PC-3 (cell line): ENCODE results near the gene GLI3. TPM values are rescaled to one million over a fixed set of nuclear protein-coding genes. Genes with fewer than 3 reads are reported as not detected.

Experiments
- ATAC-seq: fragments of 200-7000 bp; cut with Tn5 transposase; 2 replicates; pipeline ENCODE4 v1.9.1; 2020; ENCODE audit warnings: mild to moderate bottlenecking, moderate library complexity
- BruUV-seq: library from RNA; stranded (reverse); fragments of 400-500 nt; replicated peaks from 2 replicates; lab custom pipeline; 2021; lab: Mats Ljungman, UMichigan
- CTCF ChIA-PET: fragments of 300-600 bp; sonication (Branson Sonifier 250); formaldehyde crosslinking; loops from one replicate; lab custom pipeline; 2022; ENCODE audit warnings: antibody characterized with exemption; lab: Charles Lee
- POLR2A ChIA-PET: fragments of 300-600 bp; sonication (Branson Sonifier 250); formaldehyde crosslinking; loops from one replicate; lab custom pipeline; 2022; ENCODE audit warnings: antibody characterized with exemption; ENCODE audit not compliant: unreplicated experiment; lab: Charles Lee
- DNase-seq: peaks from one replicate; pipeline ENCODE4 v3.0.0-alpha.2; 2015
- H2AFZ ChIP-seq: fragments of 300-600 bp; sonication (generic); 2 replicates; pipeline ENCODE4 v1.6.0; 2016; ENCODE audit warnings: antibody characterized with exemption, low read length
- H3F3A ChIP-seq: fragments of 300-600 bp; sonication (generic); one replicate; pipeline ENCODE4 v1.6.0; 2017; ENCODE audit warnings: antibody characterized with exemption, low read length, control low read depth, mild to moderate bottlenecking; ENCODE audit not compliant: unreplicated experiment
- H3K27ac ChIP-seq: fragments of 300-600 bp; sonication (generic); 2 replicates; pipeline ENCODE4 v1.5.1; 2016; ENCODE audit warnings: mild to moderate bottlenecking, low read length
- H3K27me3 ChIP-seq: fragments of 300-600 bp; sonication (generic); 2 replicates; pipeline ENCODE4 v1.6.1; 2016; ENCODE audit warnings: low read length, mixed read lengths
- H3K36me3 ChIP-seq: fragments of 300-600 bp; sonication (generic); 2 replicates; pipeline ENCODE4 v1.6.1; 2016; ENCODE audit warnings: low read depth, mixed run types, low read length, mixed read lengths
- H3K4me1 ChIP-seq: fragments of 300-600 bp; sonication (generic); 2 replicates; pipeline ENCODE4 v1.5.1; 2016; ENCODE audit warnings: low read length; ENCODE audit not compliant: insufficient read depth
- H3K4me2 ChIP-seq: fragments of 300-600 bp; sonication (generic); 2 replicates; pipeline ENCODE4 v1.6.0; 2016; ENCODE audit warnings: low read length
- H3K4me3 ChIP-seq: fragments of 300-600 bp; sonication (generic); 2 replicates; pipeline ENCODE4 v1.5.1; 2016; ENCODE audit warnings: mild to moderate bottlenecking, low read length, mixed read lengths
- H3K79me2 ChIP-seq: fragments of 300-600 bp; sonication (generic); 2 replicates; pipeline ENCODE4 v1.6.1; 2017; ENCODE audit warnings: low read length, mixed read lengths
- H3K9ac ChIP-seq: fragments of 300-600 bp; sonication (generic); 2 replicates; pipeline ENCODE4 v1.6.0; 2016; ENCODE audit warnings: mild to moderate bottlenecking, low read length
- H3K9me2 ChIP-seq: fragments of 300-600 bp; sonication (generic); replicated peaks from 2 replicates; pipeline ENCODE4 v1.6.1; 2016; ENCODE audit warnings: mixed run types, low read length, mixed read lengths
- H3K9me3 ChIP-seq: fragments of 300-600 bp; sonication (generic); 2 replicates; pipeline ENCODE4 v1.6.1; 2016; ENCODE audit warnings: low read length, mixed read lengths
- H4K20me1 ChIP-seq: fragments of 300-600 bp; sonication (generic); 2 replicates; pipeline ENCODE4 v1.6.1; 2016; ENCODE audit warnings: low read length, mixed read lengths
- CTCF ChIP-seq: fragments of 300-600 bp; sonication (generic); conservative IDR thresholded peaks from 2 replicates; pipeline ENCODE4 v1.5.1; 2017; ENCODE audit warnings: antibody characterized with exemption, low read depth, mild to moderate bottlenecking, low read length
- EZH2 ChIP-seq: fragments of 300-600 bp; sonication (generic); IDR thresholded peaks from one replicate; pipeline ENCODE4 v1.6.1; 2017; ENCODE audit warnings: antibody characterized with exemption, mild to moderate bottlenecking, low read length; ENCODE audit not compliant: unreplicated experiment
- EZH2phosphoT487 ChIP-seq: fragments of 300-600 bp; sonication (generic); IDR thresholded peaks from 2 replicates; pipeline ENCODE4 v1.6.1; 2018; ENCODE audit warnings: mild to moderate bottlenecking, antibody characterized with exemption, low read length, borderline replicate concordance
- intact Hi-C: fragments of 100-400 bp; cut with micrococcal nuclease; formaldehyde crosslinking; loops from 2 replicates; pipeline ENCODE4 v1.9.0; 2023
- total RNA-seq: library from RNA; depleted of rRNA; stranded (reverse); fragments of >200 nt; gene quantifications from 2 replicates; pipeline ENCODE4 v1.2.3, GENCODE V29; 2014

GLI3 gene
- total RNA-seq, 1 experiment from 2014 or later, result 3.5 TPM

GRCh38 chr7:41912851-41913567, 324.0 kb downstream of the GLI3 start:
- Histone ChIP-seq H3K9me3 (no peaks in the 10 kb centered on the region), H3K27ac (peak overlapping the region; percentile 68), H3K79me2 (no peaks in the 10 kb centered on the region), H3F3A (peaks cover 6% of the 10 kb centered on the region), H3K4me1 (peaks cover 41% of the 10 kb centered on the region), H3K9ac (no peak overlapping the region), H3K4me3 (no peak overlapping the region), H4K20me1 (no peaks in the 10 kb centered on the region), H3K4me2 (no peak overlapping the region), H3K36me3 (no peaks in the 10 kb centered on the region), H3K27me3 (no peaks in the 10 kb centered on the region), H3K9me2 (no peaks in the 10 kb centered on the region), H2AFZ (no peak overlapping the region)
- ATAC-seq (no peak), DNase-seq (peak; percentile 22)
- no peak for TF ChIP-seq CTCF
- TF ChIP-seq EZH2, result no peak
- no peak for TF ChIP-seq EZH2phosphoT487
- CTCF ChIA-PET, result no interaction called here
- intact Hi-C loops, result no loop called here
- POLR2A ChIA-PET, result no interaction called here
- BruUV-seq, result no TSS peak

GRCh38 chr7:41912426-41912825, 324.6 kb downstream of the GLI3 start:
- no peaks in the 10 kb centered on the region for H3K79me2 ChIP-seq
- H3K36me3 ChIP-seq, result no peaks in the 10 kb centered on the region
- no peaks in the 10 kb centered on the region for H3K27me3 ChIP-seq
- no peaks in the 10 kb centered on the region for H3K9me2 ChIP-seq
- H3K4me3 ChIP-seq, result no peak overlapping the region
- peak overlapping the region; percentile 68 for H3K27ac ChIP-seq
- H3K9me3 ChIP-seq, result no peaks in the 10 kb centered on the region
- H3K4me2 ChIP-seq, result 0 out of 2 replicates have a peak overlapping the region, but pooled peaks have one; percentile 28
- H3K4me1 ChIP-seq, result peaks cover 41% of the 10 kb centered on the region
- H4K20me1 ChIP-seq, result no peaks in the 10 kb centered on the region
- BruUV-seq, result no TSS peak
- ChIA-PET POLR2A (no interaction called here), CTCF (no interaction called here)
- DNase-seq (no peak), ATAC-seq (no peak)
- H2AFZ ChIP-seq, result 0 out of 2 replicates have a peak overlapping the region, but pooled peaks have one; percentile 18
- peaks cover 6% of the 10 kb centered on the region for H3F3A ChIP-seq
- intact Hi-C loops, result no loop called here
- TF ChIP-seq EZH2, result no peak
- no peak for TF ChIP-seq CTCF
- no peak for TF ChIP-seq EZH2phosphoT487
- H3K9ac ChIP-seq, result peak overlapping the region; percentile 6; the same call in 1 of the 2 replicates

GRCh38 chr7:41911792-41912191, 325.2 kb downstream of the GLI3 start:
- H3K36me3 ChIP-seq, result no peaks in the 10 kb centered on the region
- intact Hi-C loops, result no loop called here
- no peaks in the 10 kb centered on the region for H3K9me2 ChIP-seq
- H3K27me3 ChIP-seq, result no peaks in the 10 kb centered on the region
- H3K4me2 ChIP-seq, result peak overlapping the region; percentile 28; the same call in 1 of the 2 replicates
- ChIA-PET CTCF (no interaction called here), POLR2A (no interaction called here)
- TF ChIP-seq CTCF, result no peak
- TF ChIP-seq EZH2phosphoT487, result no peak
- no peak for TF ChIP-seq EZH2
- no peak overlapping the region for H3K4me3 ChIP-seq
- DNase-seq (peak; percentile 48), ATAC-seq (no peak)
- no peaks in the 10 kb centered on the region for H4K20me1 ChIP-seq
- peaks cover 6% of the 10 kb centered on the region for H3F3A ChIP-seq
- peak overlapping the region; percentile 18; the same call in 1 of the 2 replicates for H2AFZ ChIP-seq
- H3K9ac ChIP-seq, result no peak overlapping the region
- H3K27ac ChIP-seq, result peak overlapping the region; percentile 68
- H3K9me3 ChIP-seq, result no peaks in the 10 kb centered on the region
- peaks cover 38% of the 10 kb centered on the region for H3K4me1 ChIP-seq
- no peaks in the 10 kb centered on the region for H3K79me2 ChIP-seq
- no TSS peak for BruUV-seq
